Uterus (tissue), 4 donors: ENCODE measurements around the gene FARS2. TPM values are rescaled to one million over a fixed set of nuclear protein-coding genes. Genes with fewer than 3 reads are reported as not detected.

Experiments used
- DNase-seq, 2 donors: peaks; one replicate each; pipeline ENCODE4 v3.0.0-alpha.2; 2019 to 2020
- H3K27ac ChIP-seq, 2 donors: fragments of 200-600 bp; sonication (generic); 1 replicate in 1 of 2; 2 replicates in 1 of 2; pipeline ENCODE4 v1.5.1; 2016 to 2018
- H3K27me3 ChIP-seq, 2 donors: fragments of 200-600 bp; sonication (generic); one replicate each; pipeline ENCODE4 v1.5.1; 2018 to 2019; ENCODE audit warnings: control low read depth in 1 of 2
- H3K36me3 ChIP-seq, 2 donors: fragments of 200-600 bp; sonication (generic); one replicate each; pipeline ENCODE4 v1.5.1; 2019; ENCODE audit warnings: control low read depth in 1 of 2
- H3K4me1 ChIP-seq, 2 donors: fragments of 200-600 bp; sonication (generic); one replicate each; pipeline ENCODE4 v1.5.1; 2018 to 2019; ENCODE audit warnings: control low read depth in 1 of 2
- H3K4me3 ChIP-seq, 2 donors: fragments of 200-600 bp; sonication (generic); 1 replicate in 1 of 2; 2 replicates in 1 of 2; pipeline ENCODE4 v1.5.1; 2018 to 2019; ENCODE audit warnings: mild to moderate bottlenecking in 1 of 2
- H3K9me3 ChIP-seq, 2 donors: fragments of 200-600 bp; sonication (generic); one replicate each; pipeline ENCODE4 v1.5.1; 2019; ENCODE audit warnings: control low read depth in 1 of 2
- POLR2A ChIP-seq, 2 donors: fragments of 450-650 bp; IDR thresholded peaks; one replicate each; pipeline ENCODE4 v1.6.1; 2016; ENCODE audit warnings: antibody characterized with exemption in 2 of 2, mild to moderate bottlenecking in 1 of 2, moderate library complexity in 1 of 2
- intact Hi-C: fragments of 100-400 bp; cut with DNase I; formaldehyde crosslinking; loops from one replicate; pipeline ENCODE4 v1.15.1; 2023; ENCODE audit warnings: low total_unique reads
- total RNA-seq, 4 donors: library from RNA; depleted of rRNA in 3 of 4; stranded (reverse); fragments of >200 nt in 3 of 4; gene quantifications; one replicate each; pipeline versions ENCODE4 v1.1.0 to v1.2.4, GENCODE V29; 2014 to 2023
- TF ChIP-seq, protein P1 (sequence below), 4 experiments: fragments of 200-600 bp in 2 of 4; fragments of 450-650 bp in 2 of 4; sonication (generic) in 2 of 4; IDR thresholded peaks; one replicate each; pipeline ENCODE4 v1.5.1; 2016 to 2019; ENCODE audit warnings: antibody characterized with exemption in 4 of 4, mild to moderate bottlenecking in 2 of 4, moderate library complexity in 1 of 4
- donor health status: DM: yes; HTN: yes; CAD: no.

FARS2 gene
- total RNA-seq, 4 donors from 2014 or later = 14.4 to 32.5 (median 25.6) TPM

DNA sequence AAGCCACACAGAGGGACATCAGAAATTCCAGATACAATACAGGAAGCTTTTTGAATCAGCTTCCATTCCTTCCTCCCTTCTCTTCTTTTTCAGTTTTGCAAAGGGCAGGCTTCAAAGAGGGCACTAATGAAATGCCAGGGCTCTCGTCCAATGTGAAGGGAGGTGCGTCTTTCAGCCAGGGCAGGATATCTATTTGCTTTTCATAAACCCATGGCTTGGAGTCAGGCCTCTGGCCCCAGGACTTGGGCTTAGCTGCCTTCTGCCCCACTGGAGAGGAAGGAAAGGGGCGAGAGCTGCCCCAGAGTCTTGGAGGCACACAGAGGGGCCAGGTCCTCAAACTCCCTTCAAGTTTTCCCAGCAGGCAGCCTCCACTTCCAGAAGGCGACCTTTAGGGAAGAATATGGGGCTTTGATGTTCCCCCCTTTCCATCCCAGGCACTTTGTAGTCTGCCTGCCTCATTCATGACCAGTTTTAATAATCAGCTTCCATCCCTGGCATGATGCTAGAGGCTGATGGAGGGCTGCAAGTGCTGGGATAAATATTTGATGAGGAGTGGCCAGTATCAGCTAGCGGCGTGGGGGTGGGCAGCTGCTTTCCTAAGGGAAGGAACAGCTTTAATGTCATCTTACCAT is 510.6 kb downstream of the FARS2 start:
- H3K9me3 ChIP-seq = no peaks in the 10 kb centered on the region
- H3K27ac ChIP-seq = no peak overlapping the region
- H3K27me3 ChIP-seq = no peaks in the 10 kb centered on the region
- DNase-seq = no peak
- TF ChIP-seq, protein P1, sequence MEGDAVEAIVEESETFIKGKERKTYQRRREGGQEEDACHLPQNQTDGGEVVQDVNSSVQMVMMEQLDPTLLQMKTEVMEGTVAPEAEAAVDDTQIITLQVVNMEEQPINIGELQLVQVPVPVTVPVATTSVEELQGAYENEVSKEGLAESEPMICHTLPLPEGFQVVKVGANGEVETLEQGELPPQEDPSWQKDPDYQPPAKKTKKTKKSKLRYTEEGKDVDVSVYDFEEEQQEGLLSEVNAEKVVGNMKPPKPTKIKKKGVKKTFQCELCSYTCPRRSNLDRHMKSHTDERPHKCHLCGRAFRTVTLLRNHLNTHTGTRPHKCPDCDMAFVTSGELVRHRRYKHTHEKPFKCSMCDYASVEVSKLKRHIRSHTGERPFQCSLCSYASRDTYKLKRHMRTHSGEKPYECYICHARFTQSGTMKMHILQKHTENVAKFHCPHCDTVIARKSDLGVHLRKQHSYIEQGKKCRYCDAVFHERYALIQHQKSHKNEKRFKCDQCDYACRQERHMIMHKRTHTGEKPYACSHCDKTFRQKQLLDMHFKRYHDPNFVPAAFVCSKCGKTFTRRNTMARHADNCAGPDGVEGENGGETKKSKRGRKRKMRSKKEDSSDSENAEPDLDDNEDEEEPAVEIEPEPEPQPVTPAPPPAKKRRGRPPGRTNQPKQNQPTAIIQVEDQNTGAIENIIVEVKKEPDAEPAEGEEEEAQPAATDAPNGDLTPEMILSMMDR (IDR thresholded peaks at IDR 0.05) = no peak
- TF ChIP-seq POLR2A (IDR thresholded peaks at IDR 0.05) = no peak
- intact Hi-C loops = no loop called here
- H3K36me3 ChIP-seq = no peaks in the 10 kb centered on the region
- no peak overlapping the region for H3K4me3 ChIP-seq
- H3K4me1 ChIP-seq = no peaks in the 10 kb centered on the region

DNA sequence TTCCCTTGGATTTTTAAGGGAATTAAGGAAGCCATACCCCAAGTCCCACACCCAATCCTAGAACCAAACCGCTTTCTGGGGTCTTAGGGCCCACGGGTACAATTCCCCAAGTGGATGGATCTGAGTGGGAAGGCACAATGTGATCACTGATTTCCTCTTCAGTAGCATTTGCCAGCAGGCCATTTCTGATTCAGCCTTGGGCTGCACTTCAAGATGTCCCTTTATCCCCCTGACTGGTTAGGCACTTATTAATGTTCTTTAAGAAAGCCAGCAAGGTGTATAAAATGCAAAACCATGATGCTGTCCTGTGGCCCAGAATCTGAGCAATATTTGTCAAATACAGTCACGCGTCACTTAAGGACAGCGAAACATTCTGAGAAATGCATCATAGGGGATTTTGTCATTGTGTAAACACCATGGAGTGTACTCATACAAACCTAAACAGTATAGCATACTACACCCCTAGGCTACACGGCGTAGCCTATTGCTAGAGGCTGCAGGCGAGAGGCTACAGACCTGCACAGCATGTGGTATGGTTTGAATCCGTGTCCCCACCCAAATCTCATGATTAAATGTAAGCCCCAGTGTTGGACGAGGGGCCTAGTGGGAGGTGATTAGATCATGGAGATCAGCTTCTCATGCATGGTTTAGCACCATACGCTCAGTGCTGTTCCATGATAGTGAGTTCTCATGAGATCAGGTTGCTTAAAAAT is 511.3 kb downstream of the FARS2 start:
- intact Hi-C loops = no loop called here
- no peaks in the 10 kb centered on the region for H3K36me3 ChIP-seq
- H3K4me1 ChIP-seq = no peaks in the 10 kb centered on the region
- H3K9me3 ChIP-seq = no peaks in the 10 kb centered on the region
- H3K27ac ChIP-seq = no peak overlapping the region
- no peak overlapping the region for H3K4me3 ChIP-seq
- H3K27me3 ChIP-seq = no peaks in the 10 kb centered on the region
- DNase-seq = no peak
- no peak for TF ChIP-seq POLR2A (IDR thresholded peaks at IDR 0.05)
- TF ChIP-seq, protein P1 (IDR thresholded peaks at IDR 0.05) = no peak

DNA sequence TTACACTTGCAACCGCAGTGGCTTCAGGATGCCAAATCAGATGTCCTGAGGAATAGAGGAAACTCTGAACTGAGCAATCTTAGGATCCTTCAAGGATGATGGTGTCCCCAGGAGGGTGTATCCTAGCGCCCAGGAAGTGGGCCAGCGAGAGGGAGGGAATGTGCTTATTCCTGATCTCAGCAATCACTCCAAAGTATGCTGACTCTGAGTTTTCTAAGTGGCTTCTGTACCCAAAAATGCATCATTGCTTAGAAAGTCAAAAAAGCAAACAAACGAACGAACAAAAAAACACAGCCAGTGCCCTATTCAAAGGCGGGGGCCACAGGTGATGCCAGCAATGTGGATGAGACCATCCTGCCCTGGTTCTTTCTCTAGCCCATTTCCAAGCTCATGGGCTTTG is 514.8 kb downstream of the FARS2 start:
- TF ChIP-seq, protein P1 (IDR thresholded peaks at IDR 0.05) = no peak
- no peak for TF ChIP-seq POLR2A (IDR thresholded peaks at IDR 0.05)
- no peak for DNase-seq
- H3K4me1 ChIP-seq = no peaks in the 10 kb centered on the region
- intact Hi-C loops = no loop called here
- H3K27ac ChIP-seq = no peak overlapping the region
- no peak overlapping the region for H3K4me3 ChIP-seq
- H3K27me3 ChIP-seq = no peaks in the 10 kb centered on the region
- no peaks in the 10 kb centered on the region for H3K9me3 ChIP-seq
- no peaks in the 10 kb centered on the region for H3K36me3 ChIP-seq

DNA sequence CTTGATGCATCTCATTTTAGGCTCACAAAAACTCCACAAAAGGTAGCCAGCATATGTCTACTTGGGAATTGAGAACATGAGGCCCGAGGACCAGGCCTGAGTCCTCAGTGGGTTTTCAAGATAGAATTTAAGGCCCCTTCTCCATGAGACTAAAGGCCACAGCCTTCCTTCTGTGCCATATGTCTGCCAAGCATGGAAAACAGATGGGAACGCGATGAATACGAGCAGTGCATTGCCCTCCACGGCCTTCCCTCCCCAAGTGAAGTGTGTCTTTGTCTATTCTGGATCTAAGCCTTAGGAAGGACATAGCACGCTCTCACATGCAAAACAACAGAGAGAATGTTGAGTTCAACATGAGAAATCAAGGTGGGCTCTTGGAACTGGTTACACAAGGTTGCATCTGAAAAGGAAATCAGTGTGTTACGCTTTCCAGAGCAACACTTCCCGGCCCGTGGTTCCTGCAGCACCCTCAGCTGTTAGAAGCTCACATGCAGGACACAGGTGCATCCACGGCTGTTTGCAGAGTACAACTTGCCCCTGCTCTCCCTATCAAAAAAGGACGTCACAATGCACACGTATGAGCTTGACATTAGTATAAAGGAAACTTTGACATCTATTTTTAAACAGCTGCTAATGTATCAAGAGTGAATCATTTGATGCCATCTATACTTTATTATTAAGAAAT is 515.5 kb downstream of the FARS2 start:
- Histone ChIP-seq H3K27me3 (no peaks in the 10 kb centered on the region), H3K4me3 (no peak overlapping the region), H3K9me3 (no peaks in the 10 kb centered on the region), H3K4me1 (no peaks in the 10 kb centered on the region), H3K36me3 (no peaks in the 10 kb centered on the region), H3K27ac (no peak overlapping the region)
- TF ChIP-seq, protein P1 (IDR thresholded peaks at IDR 0.05) = no peak
- no peak for TF ChIP-seq POLR2A (IDR thresholded peaks at IDR 0.05)
- no peak for DNase-seq
- intact Hi-C loops = no loop called here

DNA sequence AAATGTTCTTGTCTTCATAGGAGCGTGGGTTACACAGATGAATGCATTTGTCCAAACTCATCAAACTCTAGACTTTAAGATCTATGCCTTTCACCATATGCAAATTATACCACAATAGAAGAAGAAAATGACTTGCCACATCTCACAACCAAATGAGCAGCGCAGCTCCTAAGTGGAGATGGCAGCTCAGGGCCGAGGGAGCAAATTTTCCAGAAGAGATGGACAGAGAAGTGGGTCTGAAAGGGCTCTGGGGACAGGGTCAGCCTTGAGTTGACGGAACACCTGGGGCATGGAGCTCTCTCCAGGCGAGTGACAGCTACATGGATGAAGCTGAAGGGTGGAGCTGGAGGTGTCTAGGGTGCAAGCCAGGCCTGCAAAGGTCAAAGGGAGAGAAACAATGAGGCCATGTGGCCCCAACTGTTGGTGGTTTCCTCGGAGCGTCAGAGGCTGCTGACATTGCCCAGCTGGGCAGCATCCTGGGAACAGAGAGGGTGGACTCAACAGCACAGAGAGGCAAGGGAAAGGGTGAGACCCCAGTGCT is 517.1 kb downstream of the FARS2 start:
- no peak overlapping the region for H3K27ac ChIP-seq
- H3K27me3 ChIP-seq = no peaks in the 10 kb centered on the region
- H3K36me3 ChIP-seq = no peaks in the 10 kb centered on the region
- no peak overlapping the region for H3K4me3 ChIP-seq
- H3K4me1 ChIP-seq = no peaks in the 10 kb centered on the region
- intact Hi-C loops = no loop called here
- H3K9me3 ChIP-seq = no peaks in the 10 kb centered on the region
- DNase-seq = no peak
- TF ChIP-seq, protein P1 (IDR thresholded peaks at IDR 0.05) = no peak
- no peak for TF ChIP-seq POLR2A (IDR thresholded peaks at IDR 0.05)
